GM21526 (cell line): ENCODE data around the gene THRAP3.

Experiments used
- ATAC-seq: cut with Tn5 transposase; IDR thresholded peaks from one replicate; pipeline ENCODE4 v1.9.1; 2021; ENCODE audit warnings: moderate library complexity; ENCODE audit not compliant: unreplicated experiment, low FRiP score

The THRAP3 gene

GRCh38 chr1:36322041-36322785, 98.0 kb downstream of the THRAP3 start:
- ATAC-seq, result no peak

GRCh38 chr1:36322786-36323635, 98.8 kb downstream of the THRAP3 start:
- no peak for ATAC-seq

- no peak for ATAC-seq
Observed at GRCh38 chr1:36323636-36324352, 99.6 kb downstream of the THRAP3 start, which contains the start of gene EVA1B. Gene EVA1B, minus strand, starts transcription at chr1:36323645. Its CDS starts 608 bp downstream, at chr1:36323037.

- no peak for ATAC-seq
Observed at GRCh38 chr1:36324353-36324703, 100.1 kb downstream of the THRAP3 start.

GRCh38 chr1:36326499-36326898, 102.3 kb downstream of the THRAP3 start:
- ATAC-seq, result no peak

GRCh38 chr1:36327421-36328087, 103.3 kb downstream of the THRAP3 start:
- ATAC-seq, result no peak

GRCh38 chr1:36328088-36328480, 103.8 kb downstream of the THRAP3 start:
- no peak for ATAC-seq

GRCh38 chr1:36328713-36329112, 104.5 kb downstream of the THRAP3 start:
- no peak for ATAC-seq

- ATAC-seq, result no peak
Observed at GRCh38 chr1:36329817-36330216, 105.6 kb downstream of the THRAP3 start.

GRCh38 chr1:36330940-36331339, 106.7 kb downstream of the THRAP3 start:
- ATAC-seq, result no peak

GRCh38 chr1:36337830-36338229, 113.6 kb downstream of the THRAP3 start:
- no peak for ATAC-seq

GRCh38 chr1:36339215-36339614, 115.0 kb downstream of the THRAP3 start:
- ATAC-seq, result no peak

GRCh38 chr1:36339615-36340014, 115.4 kb downstream of the THRAP3 start:
- no peak for ATAC-seq

GRCh38 chr1:36341626-36342320, 117.5 kb downstream of the THRAP3 start:
- ATAC-seq, result no peak

GRCh38 chr1:36342426-36343185, 118.4 kb downstream of the THRAP3 start:
- ATAC-seq, result no peak

GRCh38 chr1:36343651-36344394, 119.6 kb downstream of the THRAP3 start:
- no peak for ATAC-seq

- no peak for ATAC-seq
Observed at GRCh38 chr1:36344395-36344680, 120.1 kb downstream of the THRAP3 start.

GRCh38 chr1:36345353-36345752, 121.1 kb downstream of the THRAP3 start:
- ATAC-seq, result no peak
